Liver (tissue), 3 donors: Measurements from ENCODE around the gene SPATA17.

Experiments
- TAF1 ChIP-seq: conservative IDR thresholded peaks from 2 replicates; pipeline ENCODE4 v1.6.1; 2016; ENCODE audit warnings: antibody characterized with exemption, mild to moderate bottlenecking
- TF ChIP-seq, protein P1 (sequence below): fragments of 150-350 bp; IDR thresholded peaks from 2 replicates; pipeline ENCODE4 v1.5.1; 2017; ENCODE audit warnings: improper control_type of control experiment, low read depth, low read length; ENCODE audit not compliant: missing input control
- TF ChIP-seq, protein P2 (sequence below): IDR thresholded peaks from 2 replicates; pipeline ENCODE4 v1.6.1; 2016; ENCODE audit warnings: antibody characterized with exemption
- donor health status: healthy.
- donor health status: healthy.

GRCh38 chr1:217712925-217713597 is 81.9 kb downstream of the SPATA17 start:
- TF ChIP-seq, protein P1, sequence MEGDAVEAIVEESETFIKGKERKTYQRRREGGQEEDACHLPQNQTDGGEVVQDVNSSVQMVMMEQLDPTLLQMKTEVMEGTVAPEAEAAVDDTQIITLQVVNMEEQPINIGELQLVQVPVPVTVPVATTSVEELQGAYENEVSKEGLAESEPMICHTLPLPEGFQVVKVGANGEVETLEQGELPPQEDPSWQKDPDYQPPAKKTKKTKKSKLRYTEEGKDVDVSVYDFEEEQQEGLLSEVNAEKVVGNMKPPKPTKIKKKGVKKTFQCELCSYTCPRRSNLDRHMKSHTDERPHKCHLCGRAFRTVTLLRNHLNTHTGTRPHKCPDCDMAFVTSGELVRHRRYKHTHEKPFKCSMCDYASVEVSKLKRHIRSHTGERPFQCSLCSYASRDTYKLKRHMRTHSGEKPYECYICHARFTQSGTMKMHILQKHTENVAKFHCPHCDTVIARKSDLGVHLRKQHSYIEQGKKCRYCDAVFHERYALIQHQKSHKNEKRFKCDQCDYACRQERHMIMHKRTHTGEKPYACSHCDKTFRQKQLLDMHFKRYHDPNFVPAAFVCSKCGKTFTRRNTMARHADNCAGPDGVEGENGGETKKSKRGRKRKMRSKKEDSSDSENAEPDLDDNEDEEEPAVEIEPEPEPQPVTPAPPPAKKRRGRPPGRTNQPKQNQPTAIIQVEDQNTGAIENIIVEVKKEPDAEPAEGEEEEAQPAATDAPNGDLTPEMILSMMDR = no peak
- TF ChIP-seq, protein P2, sequence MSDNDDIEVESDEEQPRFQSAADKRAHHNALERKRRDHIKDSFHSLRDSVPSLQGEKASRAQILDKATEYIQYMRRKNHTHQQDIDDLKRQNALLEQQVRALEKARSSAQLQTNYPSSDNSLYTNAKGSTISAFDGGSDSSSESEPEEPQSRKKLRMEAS = no peak
- no peak for TF ChIP-seq TAF1
